Erythroblast (primary cell): Measurements from ENCODE around the gene DNAJC16.

Source experiments
- GATA1 ChIP-seq: IDR thresholded peaks from 2 replicates; pipeline ENCODE4 v1.6.1; 2011; ENCODE audit warnings: low read depth, mild to moderate bottlenecking, control low read depth, low read length, moderate library complexity
- POLR2A ChIP-seq: IDR thresholded peaks from 2 replicates; pipeline ENCODE4 v1.6.1; 2011; ENCODE audit warnings: mild to moderate bottlenecking, low read length

DNA sequence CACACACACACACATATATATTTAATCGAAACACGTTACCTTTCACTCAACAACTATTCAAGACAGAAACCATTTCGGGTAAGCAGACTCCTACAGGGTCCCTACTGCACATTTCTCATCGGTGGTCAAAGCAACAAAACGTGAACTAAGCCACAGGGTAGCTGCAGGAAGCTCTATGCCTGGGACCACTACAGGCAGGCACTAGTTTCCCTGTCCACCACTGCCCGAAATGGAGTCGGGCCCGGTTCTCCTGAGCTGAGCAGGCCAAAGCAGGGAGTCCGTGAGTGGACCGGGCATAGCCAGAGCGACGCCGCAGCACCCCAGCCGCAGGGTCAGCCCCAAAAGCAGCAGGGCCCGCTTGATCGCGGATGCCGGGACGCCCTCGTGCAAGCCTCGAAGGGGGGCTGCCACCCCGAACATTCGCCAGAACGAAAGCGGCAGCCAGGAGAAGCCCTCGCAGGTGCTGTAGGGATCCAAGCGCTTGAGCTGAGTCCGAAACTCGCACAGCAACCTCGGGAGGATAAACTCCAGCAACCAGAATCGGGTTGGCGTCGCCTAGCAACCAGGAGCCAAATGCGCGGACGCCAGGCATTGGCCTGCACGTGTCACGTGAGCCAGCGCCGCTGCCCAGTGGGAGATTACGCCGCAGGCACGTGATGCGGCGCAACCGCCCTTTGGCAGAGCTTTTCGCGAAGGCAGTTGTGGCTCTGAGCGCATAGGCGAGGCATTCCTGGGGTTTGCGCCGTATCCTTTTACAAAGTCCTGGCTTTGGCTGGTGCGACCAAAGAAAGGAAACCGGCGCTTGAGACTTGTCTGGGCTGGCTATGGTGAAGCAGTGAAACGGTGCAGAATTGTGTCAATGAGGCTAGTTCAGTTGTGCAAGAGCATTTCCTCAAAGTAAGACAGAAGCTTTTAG, 76.7 kb downstream of the DNAJC16 start:
- TF ChIP-seq POLR2A: peak; percentile 77
- no peak for TF ChIP-seq GATA1
